NCI-H187 treated with DMSO at 0.1 percent for 48 hours (cell line): ENCODE measurements around the gene NR1D2.

ENCODE experiments used
- DNase-seq: peaks from one replicate; lab custom pipeline; 2025; lab: John Stamatoyannopoulos, UW

Gene NR1D2

GRCh38 chr3:23931597-23931996, 13.5 kb upstream of the NR1D2 start:
- no peak for DNase-seq

- DNase-seq: no peak
These were observed 12.5 kb upstream of the NR1D2 start for GRCh38 chr3:23932571-23932970.

- DNase-seq: no peak
These were observed 10.8 kb upstream of the NR1D2 start for GRCh38 chr3:23934253-23934652.

GRCh38 chr3:23937296-23937695, 7.8 kb upstream of the NR1D2 start:
- no peak for DNase-seq

GRCh38 chr3:23938688-23939087, 6.4 kb upstream of the NR1D2 start:
- DNase-seq: no peak

- DNase-seq: no peak
These were observed 4.3 kb upstream of the NR1D2 start for GRCh38 chr3:23940775-23941174.

- no peak for DNase-seq
These were observed 3.6 kb upstream of the NR1D2 start for GRCh38 chr3:23941440-23941839.

GRCh38 chr3:23942546-23942945, 2.5 kb upstream of the NR1D2 start:
- DNase-seq: no peak

- DNase-seq: no peak
These were observed 891 bp upstream of the NR1D2 start for GRCh38 chr3:23944007-23944783.

GRCh38 chr3:23945663-23945912, 502 bp downstream of the NR1D2 start:
- DNase-seq: no peak

- DNase-seq: peak; percentile 35
These were observed 1.0 kb downstream of the NR1D2 start for GRCh38 chr3:23945913-23946687.

GRCh38 chr3:23948761-23949160, 3.7 kb downstream of the NR1D2 start:
- no peak for DNase-seq

- no peak for DNase-seq
These were observed 4.7 kb downstream of the NR1D2 start for GRCh38 chr3:23949784-23950183.

GRCh38 chr3:23950293-23950692, 5.2 kb downstream of the NR1D2 start:
- no peak for DNase-seq

GRCh38 chr3:23952646-23953045, 7.6 kb downstream of the NR1D2 start:
- DNase-seq: no peak

GRCh38 chr3:23953523-23953922, 8.4 kb downstream of the NR1D2 start:
- DNase-seq: no peak

GRCh38 chr3:23954144-23954543, 9.1 kb downstream of the NR1D2 start:
- no peak for DNase-seq

GRCh38 chr3:23956701-23957100, 11.6 kb downstream of the NR1D2 start:
- no peak for DNase-seq

- no peak for DNase-seq
These were observed 14.2 kb downstream of the NR1D2 start for GRCh38 chr3:23959135-23959900.

GRCh38 chr3:23960649-23961048, 15.6 kb downstream of the NR1D2 start:
- no peak for DNase-seq

GRCh38 chr3:23961066-23961465, 16.0 kb downstream of the NR1D2 start:
- DNase-seq: no peak

- no peak for DNase-seq
These were observed 16.8 kb downstream of the NR1D2 start for GRCh38 chr3:23961913-23962312.
